Hepatocyte (in vitro differentiated cells): ENCODE measurements around the gene CACTIN. TPM values are rescaled to one million over a fixed set of nuclear protein-coding genes. Genes with fewer than 3 reads are reported as not detected.

Experiments
- DNase-seq: peaks from one replicate; pipeline ENCODE4 v3.0.0-alpha.2; 2016; ENCODE audit warnings: low spot score
- H2AFZ ChIP-seq: fragments of 200-600 bp; sonication (generic); 2 replicates; pipeline ENCODE4 v1.6.0; 2016; ENCODE audit warnings: antibody characterized with exemption, mild to moderate bottlenecking
- H3K27ac ChIP-seq: fragments of 200-600 bp; sonication (generic); 2 replicates; pipeline ENCODE4 v1.5.1; 2016; ENCODE audit warnings: mild to moderate bottlenecking
- H3K27me3 ChIP-seq: fragments of 200-600 bp; sonication (generic); 2 replicates; pipeline ENCODE4 v1.6.1; 2016
- H3K36me3 ChIP-seq: fragments of 200-600 bp; sonication (generic); replicated peaks from 2 replicates; pipeline ENCODE4 v1.5.1; 2016; ENCODE audit warnings: low read depth; ENCODE audit not compliant: insufficient read depth
- H3K4me1 ChIP-seq: fragments of 200-600 bp; sonication (generic); 2 replicates; pipeline ENCODE4 v1.5.1; 2016; ENCODE audit warnings: mild to moderate bottlenecking, moderate library complexity; ENCODE audit not compliant: insufficient read depth
- H3K4me2 ChIP-seq: fragments of 200-600 bp; sonication (generic); 2 replicates; pipeline ENCODE4 v1.6.0; 2016
- H3K4me3 ChIP-seq: fragments of 200-600 bp; sonication (generic); 2 replicates; pipeline ENCODE4 v1.5.1; 2016; ENCODE audit warnings: mild to moderate bottlenecking
- H3K79me2 ChIP-seq: fragments of 200-600 bp; sonication (generic); 2 replicates; pipeline ENCODE4 v1.6.0; 2017; ENCODE audit warnings: mild to moderate bottlenecking
- H3K9me2 ChIP-seq: fragments of 200-600 bp; sonication (generic); replicated peaks from 2 replicates; pipeline ENCODE4 v1.6.0; 2017; ENCODE audit warnings: mild to moderate bottlenecking; ENCODE audit not compliant: insufficient read depth
- H3K9me3 ChIP-seq: fragments of 200-600 bp; sonication (generic); 2 replicates; pipeline ENCODE4 v1.5.1; 2016; ENCODE audit warnings: low read depth, mild to moderate bottlenecking
- H4K20me1 ChIP-seq: fragments of 200-600 bp; sonication (generic); 2 replicates; pipeline ENCODE4 v1.6.0; 2016; ENCODE audit warnings: mild to moderate bottlenecking; ENCODE audit not compliant: insufficient read depth, poor library complexity, severe bottlenecking
- EZH2 ChIP-seq: fragments of 200-600 bp; sonication (generic); IDR thresholded peaks from 2 replicates; pipeline ENCODE4 v1.6.1; 2016; ENCODE audit warnings: antibody characterized with exemption, mild to moderate bottlenecking, borderline replicate concordance
- EZH2phosphoT487 ChIP-seq: fragments of 200-600 bp; sonication (generic); IDR thresholded peaks from one replicate; pipeline ENCODE4 v1.6.1; 2018; ENCODE audit warnings: antibody characterized with exemption, mild to moderate bottlenecking, low read depth, moderate library complexity; ENCODE audit not compliant: unreplicated experiment, severe bottlenecking
- WGBS: methylation state at CpG from one replicate; pipeline ENCODE4 v1.1.6; 2016; ENCODE audit warnings: low lambda C conversion rate; ENCODE audit errors: missing lambda C conversion rate; 5-methylcytosine and 5-hydroxymethylcytosine counted together
- polyA plus RNA-seq: library from polyadenylated mRNA; unstranded; fragments of >200 nt; fragmentation: Nextera tagmentation; extraction: Ambion mirVana; gene quantifications from 2 replicates; pipeline ENCODE4 v1.2.1, GENCODE V29; 2016
- total RNA-seq: library from RNA; depleted of rRNA; stranded (reverse); fragments of >200 nt; gene quantifications from 2 replicates; pipeline ENCODE4 v1.2.3, GENCODE V29; 2014
- TF ChIP-seq, protein P1 (sequence below): fragments of 200-600 bp; sonication (generic); IDR thresholded peaks from 2 replicates; pipeline ENCODE4 v1.5.1; 2016; ENCODE audit warnings: antibody characterized with exemption, mild to moderate bottlenecking; ENCODE audit not compliant: poor library complexity

The CACTIN gene
- total and polyA plus RNA-seq, 2 experiments from 2014 or later: 15.7 to 18.3 TPM

DNA sequence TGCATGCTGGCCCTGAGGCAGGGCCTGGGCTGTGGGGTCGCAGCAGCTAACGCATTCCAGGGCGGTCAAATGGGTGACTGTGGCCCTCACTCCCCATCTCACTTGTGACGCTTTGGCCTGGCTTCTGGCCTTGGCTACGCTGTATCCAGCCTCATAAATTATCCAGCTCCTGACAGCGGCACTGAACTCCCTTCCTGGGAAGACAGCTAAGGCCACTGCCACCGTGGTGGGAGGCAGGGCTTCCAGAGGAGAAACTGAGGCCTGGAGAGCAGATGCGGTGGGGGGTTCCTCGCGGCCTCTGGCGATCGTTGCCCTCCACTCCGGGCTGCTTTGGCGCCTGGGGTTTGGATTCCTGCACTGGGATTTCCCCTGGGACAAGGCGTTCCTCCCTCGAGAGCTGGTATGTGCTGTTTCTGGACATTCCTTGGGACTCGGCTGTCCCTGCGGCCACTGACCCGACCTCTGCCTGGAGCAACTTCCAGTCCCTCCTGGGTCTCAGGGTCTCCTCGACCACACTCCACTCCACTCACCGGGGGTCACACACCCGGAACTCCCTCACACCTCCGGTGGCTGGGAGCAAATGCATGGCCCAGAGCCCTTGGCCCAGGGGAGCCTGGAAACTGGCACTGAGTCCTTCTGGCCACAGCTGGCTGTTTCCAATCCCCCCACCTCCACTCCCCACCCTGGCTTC lies 23.3 kb downstream of the CACTIN start:
- Histone ChIP-seq H3K27me3 (peaks cover 27% of the 10 kb centered on the region), H3K4me3 (no peak overlapping the region), H3K36me3 (no peaks in the 10 kb centered on the region), H3K27ac (no peak overlapping the region), H3K4me2 (no peak overlapping the region), H3K79me2 (no peaks in the 10 kb centered on the region), H3K9me2 (no peaks in the 10 kb centered on the region), H3K4me1 (peaks cover 17% of the 10 kb centered on the region), H4K20me1 (no peaks in the 10 kb centered on the region), H2AFZ (no peak overlapping the region), H3K9me3 (no peaks in the 10 kb centered on the region)
- WGBS: 75% methylated on average over 23 of the region's 23 CpGs
- DNase-seq: no peak
- TF ChIP-seq EZH2phosphoT487 (no peak), EZH2 (no peak)
- TF ChIP-seq, protein P1, sequence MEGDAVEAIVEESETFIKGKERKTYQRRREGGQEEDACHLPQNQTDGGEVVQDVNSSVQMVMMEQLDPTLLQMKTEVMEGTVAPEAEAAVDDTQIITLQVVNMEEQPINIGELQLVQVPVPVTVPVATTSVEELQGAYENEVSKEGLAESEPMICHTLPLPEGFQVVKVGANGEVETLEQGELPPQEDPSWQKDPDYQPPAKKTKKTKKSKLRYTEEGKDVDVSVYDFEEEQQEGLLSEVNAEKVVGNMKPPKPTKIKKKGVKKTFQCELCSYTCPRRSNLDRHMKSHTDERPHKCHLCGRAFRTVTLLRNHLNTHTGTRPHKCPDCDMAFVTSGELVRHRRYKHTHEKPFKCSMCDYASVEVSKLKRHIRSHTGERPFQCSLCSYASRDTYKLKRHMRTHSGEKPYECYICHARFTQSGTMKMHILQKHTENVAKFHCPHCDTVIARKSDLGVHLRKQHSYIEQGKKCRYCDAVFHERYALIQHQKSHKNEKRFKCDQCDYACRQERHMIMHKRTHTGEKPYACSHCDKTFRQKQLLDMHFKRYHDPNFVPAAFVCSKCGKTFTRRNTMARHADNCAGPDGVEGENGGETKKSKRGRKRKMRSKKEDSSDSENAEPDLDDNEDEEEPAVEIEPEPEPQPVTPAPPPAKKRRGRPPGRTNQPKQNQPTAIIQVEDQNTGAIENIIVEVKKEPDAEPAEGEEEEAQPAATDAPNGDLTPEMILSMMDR: no peak

DNA sequence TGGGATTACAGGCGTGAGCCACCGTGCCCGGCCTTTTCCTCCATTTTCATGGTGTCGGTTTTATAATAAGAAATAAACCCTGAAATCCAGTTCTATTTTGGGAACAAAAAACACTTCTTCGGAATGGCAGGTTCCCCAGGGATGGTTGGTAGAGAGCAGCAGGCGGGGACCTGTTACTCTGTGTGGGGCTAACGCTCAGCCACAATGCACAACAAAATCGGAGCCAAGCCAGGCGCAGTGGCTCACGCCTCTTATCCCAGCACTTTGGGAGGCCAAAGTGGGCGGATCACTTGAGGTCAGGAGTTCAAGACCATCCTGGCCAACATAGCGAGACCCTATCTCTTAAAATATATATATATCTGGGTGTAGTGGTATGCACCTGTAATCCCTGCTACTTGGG lies 25.6 kb downstream of the CACTIN start:
- no peak for DNase-seq
- Histone ChIP-seq H3K27ac (no peak overlapping the region), H3K4me3 (no peak overlapping the region), H2AFZ (no peak overlapping the region), H3K79me2 (no peaks in the 10 kb centered on the region), H3K27me3 (peaks cover 12% of the 10 kb centered on the region), H4K20me1 (no peaks in the 10 kb centered on the region), H3K9me3 (no peaks in the 10 kb centered on the region), H3K36me3 (no peaks in the 10 kb centered on the region), H3K4me1 (peaks cover under 1% of the 10 kb centered on the region), H3K4me2 (no peak overlapping the region), H3K9me2 (no peaks in the 10 kb centered on the region)
- TF ChIP-seq EZH2 (no peak), EZH2phosphoT487 (no peak)
- TF ChIP-seq, protein P1: no peak
- 93% methylated on average over 12 of the region's 12 CpGs for WGBS

DNA sequence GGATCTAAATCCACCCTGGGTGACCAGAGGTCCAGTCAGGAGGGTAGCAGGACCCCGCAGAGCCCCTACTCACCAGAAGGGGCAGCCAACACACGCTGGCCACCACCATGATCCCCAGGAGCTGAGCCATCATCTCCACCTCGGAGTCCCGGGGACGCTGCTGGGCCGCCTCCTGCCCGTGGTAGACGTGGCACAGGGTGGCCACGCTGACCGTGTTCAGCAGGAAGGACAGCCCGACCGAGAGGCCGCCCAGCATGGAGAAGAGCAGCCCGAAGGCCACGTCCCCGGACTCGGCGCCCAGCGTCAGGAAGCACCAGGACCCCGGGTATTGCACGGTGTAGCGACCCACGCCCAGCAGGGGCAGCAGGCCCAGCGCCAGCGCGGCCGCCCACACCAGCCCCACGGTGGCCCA lies 26.8 kb downstream of the CACTIN start:
- Histone ChIP-seq H3K79me2 (no peaks in the 10 kb centered on the region), H3K9me3 (no peaks in the 10 kb centered on the region), H3K36me3 (no peaks in the 10 kb centered on the region), H3K4me3 (no peak overlapping the region), H3K4me1 (no peaks in the 10 kb centered on the region), H4K20me1 (no peaks in the 10 kb centered on the region), H3K4me2 (no peak overlapping the region), H3K27me3 (no peaks in the 10 kb centered on the region), H3K9me2 (no peaks in the 10 kb centered on the region), H3K27ac (no peak overlapping the region), H2AFZ (no peak overlapping the region)
- TF ChIP-seq, protein P1: no peak
- TF ChIP-seq EZH2phosphoT487 (no peak), EZH2 (no peak)
- 91% methylated on average over 26 of the region's 28 CpGs for WGBS
- no peak for DNase-seq
